HG02981 (cell line): ENCODE results near the gene ADAMTS2.
"Not testable (repeated sequence)": the region's sequence is repeated elsewhere in the genome, so short reads cannot be mapped to it uniquely, and the experiment has no call there.

ENCODE experiments used
- ATAC-seq: cut with Tn5 transposase; IDR thresholded peaks from one replicate; pipeline ENCODE4 v1.9.1; 2021; ENCODE audit warnings: mild to moderate bottlenecking, moderate library complexity; ENCODE audit not compliant: unreplicated experiment

ADAMTS2 gene

DNA sequence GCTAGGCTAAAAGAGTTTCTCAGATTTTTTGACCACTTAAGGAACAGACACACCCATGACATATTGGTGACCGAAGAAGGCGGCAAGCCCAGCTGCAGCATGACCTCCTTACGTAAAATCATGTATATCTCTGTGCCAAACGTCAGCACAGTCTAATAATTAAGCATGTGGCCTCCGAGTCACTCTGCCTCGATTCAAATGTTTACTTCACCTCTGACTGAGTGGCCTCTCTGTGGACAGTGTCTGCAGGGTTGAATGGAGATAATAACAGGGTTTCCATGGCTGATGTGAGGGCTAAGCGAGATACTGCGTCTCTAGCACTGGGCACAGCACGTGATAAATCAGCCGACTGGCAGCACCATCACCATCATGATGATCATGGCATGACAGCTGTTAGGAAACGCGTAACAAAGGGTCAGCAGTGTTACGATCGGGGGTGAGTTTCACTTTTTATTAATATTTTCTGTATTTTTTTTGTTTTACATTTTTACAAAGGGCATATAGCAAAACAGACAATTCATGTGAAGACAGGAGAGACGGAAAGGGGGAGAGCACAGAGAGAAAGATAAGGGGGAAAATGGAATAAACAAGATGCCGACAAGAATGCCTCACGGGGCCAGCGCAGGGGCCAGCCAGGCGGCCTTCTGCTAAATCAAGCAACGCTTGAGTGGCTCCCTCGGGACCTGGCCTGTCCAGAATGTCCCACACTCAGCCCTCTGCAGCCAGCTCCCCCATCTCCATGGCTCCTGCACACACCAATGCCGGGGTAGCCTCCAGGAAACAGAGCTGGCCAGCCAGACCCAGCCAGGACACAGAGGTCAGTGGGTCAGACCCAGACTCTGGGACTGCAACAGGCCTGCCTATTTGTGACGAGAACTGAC lies 60.3 kb downstream of the ADAMTS2 start:
- ATAC-seq, result no peak

DNA sequence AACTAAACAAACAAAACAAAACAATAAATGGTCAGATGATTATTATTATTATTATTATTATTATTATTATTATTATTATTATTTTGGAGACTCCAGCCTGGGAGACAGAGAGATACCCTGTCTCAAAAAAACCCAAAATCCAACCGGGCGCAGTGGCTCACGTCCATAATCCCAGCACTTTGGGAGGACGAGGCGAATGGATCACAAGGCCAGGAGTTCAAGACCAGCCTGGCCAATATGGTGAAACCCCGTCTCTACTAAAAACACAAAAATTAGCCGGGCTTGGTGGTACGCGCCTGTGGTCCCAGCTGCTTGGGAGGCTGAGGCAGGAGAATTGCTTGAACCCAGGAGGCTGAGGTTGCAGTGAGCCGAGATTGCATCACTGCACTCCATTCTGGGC lies 61.4 kb downstream of the ADAMTS2 start:
- not testable (repeated sequence) for ATAC-seq

DNA sequence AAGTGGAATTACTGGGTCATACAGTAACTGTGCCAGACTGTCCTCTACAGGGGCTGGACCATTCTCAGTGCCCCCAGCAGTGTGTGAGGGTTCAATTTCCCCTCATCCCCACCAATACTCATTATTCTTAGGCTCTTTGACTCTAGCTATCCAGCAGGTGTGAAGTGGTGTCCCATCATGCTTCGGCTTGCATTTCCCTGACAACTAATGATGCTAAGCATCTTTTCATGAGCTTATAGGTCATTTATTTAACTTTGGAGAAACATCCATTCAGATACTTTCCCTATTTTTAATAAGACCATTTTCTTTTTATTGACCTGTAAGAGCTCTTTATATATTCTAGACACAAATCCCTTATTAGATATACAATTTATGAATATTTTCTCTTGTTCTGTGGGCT lies 63.6 kb downstream of the ADAMTS2 start:
- no peak for ATAC-seq

DNA sequence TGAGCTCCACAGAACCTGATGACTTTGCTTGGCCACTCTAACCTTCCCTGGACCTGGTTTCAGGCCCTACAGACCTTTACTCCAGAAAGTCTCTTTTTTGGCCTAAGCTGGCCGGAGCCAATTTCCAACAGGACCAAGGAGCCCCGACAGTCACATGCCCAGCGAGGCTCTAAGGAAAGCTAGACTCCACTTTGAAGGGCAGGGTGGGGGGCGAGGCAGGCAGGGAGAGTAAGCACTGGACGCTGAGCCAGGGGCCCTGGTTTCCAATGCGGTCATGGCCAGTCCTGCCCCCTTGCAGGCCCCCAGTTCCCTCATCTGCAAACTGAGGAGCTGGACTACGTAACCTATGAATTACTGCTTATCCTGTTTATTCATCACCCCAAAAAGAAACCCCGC lies 65.2 kb downstream of the ADAMTS2 start:
- no peak for ATAC-seq

DNA sequence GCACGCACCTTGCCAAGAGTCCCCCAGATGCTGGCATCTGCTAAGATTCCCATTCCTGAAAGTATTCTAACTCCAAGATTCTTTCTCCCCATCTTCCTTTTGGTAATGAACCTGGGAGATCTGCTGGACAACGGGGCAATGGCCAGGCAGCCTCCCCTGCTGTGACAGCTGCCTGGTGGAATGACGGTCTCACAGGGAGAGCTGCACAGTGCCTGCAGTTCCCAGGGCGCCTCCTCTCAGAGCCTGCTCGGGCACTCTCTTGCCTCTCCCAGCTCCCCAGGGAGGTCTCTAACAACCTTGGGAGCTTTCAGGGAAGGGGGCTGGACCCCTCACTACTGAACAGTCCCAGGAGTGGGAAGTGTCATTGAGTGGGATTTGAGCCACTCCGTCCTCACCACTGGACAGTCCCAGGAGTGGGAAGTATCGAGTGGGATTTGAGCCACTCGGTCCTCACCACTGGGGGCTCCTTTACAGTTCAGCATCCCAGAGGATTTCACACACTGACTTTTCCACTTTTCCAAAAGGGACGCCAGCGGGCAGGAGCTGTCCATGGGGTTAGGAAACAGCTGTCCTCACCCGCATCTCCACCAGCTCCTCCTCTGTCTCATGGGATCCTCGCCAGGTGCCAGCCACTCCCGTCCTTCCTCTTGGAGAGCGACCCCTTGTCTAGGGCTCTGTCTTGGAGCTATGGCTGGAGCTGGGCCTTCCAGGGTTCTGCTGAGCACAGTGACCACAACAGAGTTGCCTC lies 65.7 kb downstream of the ADAMTS2 start:
- no peak for ATAC-seq

DNA sequence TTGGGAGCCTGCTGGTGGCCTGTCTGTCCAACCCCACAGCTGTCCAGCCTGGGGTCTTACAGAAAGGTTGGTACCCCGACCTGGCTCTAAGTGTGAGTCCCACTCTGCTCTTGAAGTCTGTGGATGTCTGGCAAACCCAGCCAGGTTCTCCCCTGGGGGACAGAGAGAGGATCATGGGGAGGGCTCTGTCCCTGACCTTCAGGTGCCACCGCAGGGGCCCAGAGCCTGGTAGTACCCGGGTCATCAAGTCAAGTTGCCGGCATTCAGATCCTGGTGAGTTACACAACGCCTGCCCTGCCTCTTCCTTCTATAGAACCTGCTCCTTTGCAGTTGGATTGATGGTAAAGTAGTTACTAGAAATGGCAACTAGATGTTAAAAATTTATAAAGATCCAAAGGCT lies 66.7 kb downstream of the ADAMTS2 start:
- no peak for ATAC-seq

DNA sequence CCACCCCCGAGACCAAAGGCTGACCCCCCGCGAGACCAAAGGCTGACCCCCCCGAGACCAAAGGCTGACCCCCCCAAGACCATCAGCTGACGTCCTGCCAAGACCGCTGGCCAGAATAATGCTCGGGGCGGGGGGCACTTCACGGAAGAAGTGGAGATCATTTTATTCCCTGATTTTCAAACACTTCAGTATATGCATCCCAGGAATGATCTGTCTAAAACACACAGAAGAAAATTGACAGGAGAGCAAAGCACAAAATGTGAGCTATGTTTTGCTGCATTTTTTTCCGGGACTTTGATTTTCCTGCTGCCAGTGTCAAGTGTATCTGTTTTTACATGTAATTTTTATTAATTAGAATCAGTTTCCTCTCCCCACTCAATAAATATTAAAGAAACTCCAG lies 67.1 kb downstream of the ADAMTS2 start:
- no peak for ATAC-seq

DNA sequence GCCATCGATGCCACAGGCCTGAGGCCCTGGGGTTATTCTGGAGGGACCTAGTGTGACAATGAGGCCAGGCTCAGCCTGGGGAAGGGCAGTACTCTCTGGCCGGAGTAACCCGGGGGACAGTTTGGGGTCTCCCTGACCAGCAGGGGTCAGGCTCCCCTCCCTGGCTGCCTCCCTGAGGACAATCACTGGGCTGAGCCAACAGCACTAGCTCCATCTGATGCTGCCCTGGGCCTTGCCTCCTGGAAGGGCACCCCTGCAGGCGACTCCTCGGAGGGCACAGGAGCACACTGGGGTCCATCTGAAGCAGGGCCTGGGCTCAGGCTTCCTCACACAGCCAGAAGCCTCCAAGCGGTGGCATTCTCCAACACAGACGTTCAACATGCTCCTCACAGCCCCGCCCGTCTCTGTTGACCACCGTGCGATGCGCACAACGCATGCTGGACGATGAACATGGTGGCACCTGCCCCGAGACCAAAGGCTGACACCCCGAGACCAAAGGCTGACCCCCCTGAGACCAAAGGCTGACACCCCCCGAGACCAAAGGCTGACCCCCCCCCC lies 68.3 kb downstream of the ADAMTS2 start:
- no peak for ATAC-seq

DNA sequence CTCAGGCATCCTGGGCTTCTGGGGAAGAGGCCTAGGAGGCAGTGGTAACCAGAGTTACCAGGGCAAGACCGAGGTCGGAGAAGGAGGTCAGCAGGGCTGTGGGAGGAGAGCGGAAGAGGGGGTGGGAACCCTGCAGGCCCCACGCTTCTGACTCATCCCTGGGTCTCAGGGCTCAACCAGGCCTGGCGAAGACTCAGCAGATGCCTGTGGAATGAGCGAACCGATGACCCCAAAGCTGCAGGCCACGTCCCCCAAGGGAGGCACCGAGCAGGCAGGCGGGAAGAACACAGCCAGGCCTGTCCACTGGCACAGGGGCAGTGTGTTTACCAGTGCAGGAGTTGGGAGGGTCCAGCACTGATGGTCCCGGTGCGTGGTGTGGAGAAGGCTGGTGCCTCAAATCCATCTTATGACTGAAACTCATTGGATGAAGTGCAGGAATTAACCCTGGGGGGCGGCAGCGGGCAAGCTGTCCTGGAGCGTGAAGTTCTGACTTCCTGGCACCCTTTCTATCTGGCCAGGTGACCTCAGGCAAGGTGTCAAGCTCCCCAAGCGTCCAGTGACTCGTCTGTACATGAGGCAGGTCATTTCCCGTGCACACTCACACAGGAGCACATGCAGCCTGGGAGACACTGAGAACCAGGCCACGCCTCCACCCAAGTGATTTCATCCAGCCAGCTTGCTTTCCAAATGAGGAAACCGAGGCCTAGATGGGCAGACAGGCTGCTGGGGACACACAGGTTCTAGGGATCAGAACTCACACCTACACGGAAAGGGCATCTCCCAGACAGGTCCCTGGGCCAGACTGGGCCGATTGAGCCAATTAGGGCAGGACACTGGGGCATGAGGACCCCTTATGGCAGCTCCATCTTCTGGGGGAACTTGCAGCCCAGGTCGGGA lies 69.1 kb downstream of the ADAMTS2 start:
- ATAC-seq, result no peak

DNA sequence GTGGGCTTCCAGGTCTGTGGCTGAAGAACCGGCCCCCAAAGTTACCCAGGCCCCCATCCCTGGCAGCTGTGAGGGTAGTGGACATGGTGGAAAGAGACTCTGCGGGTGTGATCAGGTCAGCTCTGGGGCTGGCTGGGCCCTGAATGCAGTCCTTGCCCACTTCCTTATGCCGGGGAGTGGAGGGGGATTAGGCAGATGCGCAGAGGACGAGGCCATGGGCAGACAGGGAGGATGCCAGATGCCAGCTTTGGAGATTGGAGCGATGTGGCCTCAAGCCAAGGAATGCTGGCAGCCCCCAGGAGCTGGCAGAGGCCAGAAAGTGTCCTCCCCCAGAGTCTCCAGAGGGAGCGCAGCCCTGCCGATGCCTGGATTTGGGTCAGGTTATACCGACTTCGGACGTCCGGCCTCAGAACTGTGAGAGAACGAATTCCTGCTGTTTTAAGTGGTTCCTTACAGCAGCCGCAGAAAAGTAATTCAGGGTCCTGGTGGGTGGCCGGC lies 69.8 kb downstream of the ADAMTS2 start:
- ATAC-seq, result no peak

DNA sequence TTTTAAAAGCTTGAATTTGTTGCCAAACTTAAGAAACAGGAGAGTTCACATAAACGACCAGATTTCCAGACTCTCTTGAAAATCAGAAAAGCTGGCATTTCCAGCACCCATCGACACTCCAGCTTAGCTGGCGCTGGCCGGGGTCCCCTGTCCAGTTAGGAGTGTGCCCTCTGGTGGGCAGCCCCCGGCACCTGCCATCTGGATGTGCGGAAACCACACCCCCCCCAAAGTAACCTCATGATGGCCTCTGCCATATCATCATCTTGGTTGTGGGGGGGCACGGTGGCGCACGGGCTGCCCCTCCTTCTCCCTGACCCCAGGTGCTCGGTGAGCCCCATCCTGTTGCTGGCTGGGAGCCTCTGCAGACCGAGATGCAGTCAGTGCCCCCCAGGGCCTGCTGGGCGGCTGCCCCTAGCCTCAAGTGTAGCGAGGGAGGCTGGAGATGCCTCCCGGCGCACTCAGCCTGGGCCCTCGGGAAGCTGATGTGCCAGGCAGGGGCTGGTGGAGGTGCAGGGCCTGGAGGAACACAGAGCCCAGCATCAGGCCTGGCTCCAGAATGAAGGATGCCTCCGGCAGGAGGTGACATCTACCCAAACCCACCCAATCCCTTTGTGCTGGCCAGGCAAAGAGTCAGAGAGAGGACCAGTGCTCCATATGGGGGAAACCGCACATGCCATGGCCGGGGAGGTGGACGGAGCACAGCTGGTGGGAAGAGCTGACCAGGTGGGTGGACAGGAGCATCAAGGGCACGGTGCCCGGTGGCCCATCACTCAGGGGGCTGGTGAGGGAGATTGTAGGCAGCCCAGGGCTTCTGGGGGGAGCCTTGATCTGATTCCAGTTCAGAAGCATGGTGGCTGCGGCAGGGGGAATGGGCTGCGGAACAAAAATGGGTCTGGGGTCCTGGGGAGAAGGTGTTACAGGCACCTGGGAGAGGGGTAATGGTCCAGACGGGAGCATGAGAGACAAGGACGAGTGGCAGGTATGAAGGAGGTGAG lies 70.6 kb downstream of the ADAMTS2 start:
- ATAC-seq, result no peak

DNA sequence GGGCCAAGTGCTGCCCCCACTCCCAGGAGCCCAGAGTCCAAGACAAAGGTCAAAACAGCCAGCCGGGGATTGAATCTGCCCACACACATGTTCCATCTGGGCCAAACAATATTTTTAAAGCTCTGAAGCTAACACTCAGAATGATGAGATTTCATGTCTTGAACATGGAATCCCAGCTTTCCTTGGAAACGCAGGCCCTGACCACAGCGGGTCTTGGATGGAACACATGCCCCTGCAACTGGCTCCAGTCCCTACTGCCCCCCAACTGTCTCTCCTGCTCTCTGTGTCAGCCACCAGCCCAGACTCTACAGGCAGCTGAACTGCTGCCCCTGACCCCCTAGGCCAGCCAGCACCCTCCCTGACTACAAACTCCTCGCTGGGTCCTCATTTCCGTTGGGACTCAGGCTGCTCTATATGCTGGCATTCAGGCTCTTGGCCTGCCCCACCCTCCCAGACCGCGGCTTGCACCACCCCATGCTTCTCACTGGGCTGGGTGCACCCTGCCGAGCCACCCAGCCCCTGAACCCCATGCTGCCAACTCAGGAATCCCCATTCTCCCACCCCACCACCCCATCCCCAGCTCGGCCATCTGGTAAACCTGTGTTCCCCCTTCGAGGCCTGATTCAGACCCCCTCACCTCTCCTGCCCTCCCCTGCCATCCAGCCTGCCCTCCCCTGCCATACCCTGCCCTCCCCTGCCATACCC lies 71.7 kb downstream of the ADAMTS2 start:
- ATAC-seq, result no peak

DNA sequence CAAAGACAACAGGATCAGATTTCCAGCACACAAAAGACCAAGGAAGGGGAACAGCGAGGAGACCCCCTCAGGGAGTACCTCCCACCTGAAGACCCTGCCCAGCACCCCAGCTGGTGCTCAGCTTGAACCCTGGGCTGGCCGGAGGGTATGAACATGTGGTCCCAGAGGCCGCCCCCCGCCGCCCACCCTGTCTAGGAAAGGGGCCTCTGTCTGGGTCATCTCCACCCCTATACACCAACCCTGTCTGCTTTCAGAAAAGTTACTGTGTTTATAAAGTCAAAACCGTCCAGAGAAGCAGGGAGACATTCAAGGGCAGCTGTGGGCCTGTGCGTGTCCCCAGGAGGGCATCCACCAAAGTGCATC lies 72.2 kb downstream of the ADAMTS2 start:
- ATAC-seq, result no peak

DNA sequence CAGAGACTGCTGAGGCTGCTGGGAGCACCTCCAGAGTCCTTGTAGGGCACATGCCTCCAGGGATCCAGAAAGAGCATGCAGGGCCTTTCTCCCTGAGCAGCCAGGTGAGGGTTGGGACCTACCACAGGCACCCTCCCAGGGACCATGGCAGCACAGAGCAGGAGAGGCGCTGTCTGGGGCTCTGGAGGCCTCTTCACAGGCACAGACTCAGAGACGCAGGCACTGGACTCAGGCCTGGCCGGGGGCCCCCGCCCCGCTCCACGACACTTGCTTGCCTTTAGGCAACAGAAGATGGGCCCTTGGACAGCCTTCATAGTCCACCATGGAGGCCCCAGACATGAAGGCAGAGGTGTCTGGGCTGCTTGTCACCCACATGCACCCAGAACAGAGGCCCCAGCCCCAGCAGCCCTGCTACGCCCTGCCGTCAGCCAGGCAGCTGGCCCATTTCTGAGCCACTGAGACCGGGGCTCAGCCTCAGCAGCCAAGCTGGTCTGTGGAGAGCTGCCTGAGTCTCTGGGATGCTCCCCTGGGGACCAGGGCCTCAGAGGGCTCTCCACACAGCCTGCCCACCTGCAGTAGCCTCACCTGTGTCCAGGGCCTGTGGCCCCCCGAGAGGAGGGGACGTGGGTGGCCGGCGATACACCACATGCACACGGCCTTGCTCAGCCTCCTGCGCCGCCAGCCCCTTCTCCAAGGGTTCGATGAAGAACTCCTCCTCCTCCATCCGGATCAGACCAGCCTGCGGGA lies 72.8 kb downstream of the ADAMTS2 start:
- no peak for ATAC-seq

DNA sequence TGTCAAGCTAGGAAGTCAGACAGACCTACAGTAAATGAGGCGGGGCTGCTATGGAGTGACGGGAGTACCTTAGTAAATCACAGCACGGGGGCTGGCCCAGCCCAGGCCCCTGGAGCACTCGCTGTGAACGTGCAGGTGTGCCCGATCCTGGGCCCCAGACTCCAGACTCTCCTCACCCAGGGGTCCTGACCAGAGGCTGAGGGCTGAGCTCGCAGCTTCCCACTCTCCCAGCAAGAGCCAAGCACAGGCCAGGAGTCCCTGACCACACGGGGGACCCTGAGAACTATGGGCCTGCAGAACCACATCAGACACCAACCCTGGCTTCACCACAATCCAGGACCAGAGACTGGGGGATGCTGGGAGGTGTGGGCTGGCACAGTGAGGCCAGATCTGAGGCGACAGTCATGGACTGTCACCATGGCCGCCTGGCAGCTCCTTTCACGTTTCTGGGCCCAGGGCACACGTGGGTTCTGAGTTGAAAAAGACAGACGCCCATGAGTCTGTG lies 73.4 kb downstream of the ADAMTS2 start:
- no peak for ATAC-seq

DNA sequence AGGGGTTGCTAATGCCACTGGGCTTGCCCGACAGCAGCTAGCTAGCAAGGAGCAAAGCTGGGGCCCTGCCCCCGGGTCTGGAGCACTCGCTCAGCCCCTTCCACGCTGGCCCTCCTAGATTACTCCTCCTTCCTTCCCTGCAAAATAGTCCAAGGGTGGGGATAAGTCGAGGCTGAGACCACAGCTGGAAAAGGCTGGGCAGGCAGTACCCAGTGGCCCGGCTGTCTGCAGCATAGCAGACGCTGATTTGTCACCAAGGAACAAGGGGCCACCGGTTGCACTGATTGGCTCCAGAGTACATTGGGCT lies 73.9 kb downstream of the ADAMTS2 start:
- no peak for ATAC-seq

DNA sequence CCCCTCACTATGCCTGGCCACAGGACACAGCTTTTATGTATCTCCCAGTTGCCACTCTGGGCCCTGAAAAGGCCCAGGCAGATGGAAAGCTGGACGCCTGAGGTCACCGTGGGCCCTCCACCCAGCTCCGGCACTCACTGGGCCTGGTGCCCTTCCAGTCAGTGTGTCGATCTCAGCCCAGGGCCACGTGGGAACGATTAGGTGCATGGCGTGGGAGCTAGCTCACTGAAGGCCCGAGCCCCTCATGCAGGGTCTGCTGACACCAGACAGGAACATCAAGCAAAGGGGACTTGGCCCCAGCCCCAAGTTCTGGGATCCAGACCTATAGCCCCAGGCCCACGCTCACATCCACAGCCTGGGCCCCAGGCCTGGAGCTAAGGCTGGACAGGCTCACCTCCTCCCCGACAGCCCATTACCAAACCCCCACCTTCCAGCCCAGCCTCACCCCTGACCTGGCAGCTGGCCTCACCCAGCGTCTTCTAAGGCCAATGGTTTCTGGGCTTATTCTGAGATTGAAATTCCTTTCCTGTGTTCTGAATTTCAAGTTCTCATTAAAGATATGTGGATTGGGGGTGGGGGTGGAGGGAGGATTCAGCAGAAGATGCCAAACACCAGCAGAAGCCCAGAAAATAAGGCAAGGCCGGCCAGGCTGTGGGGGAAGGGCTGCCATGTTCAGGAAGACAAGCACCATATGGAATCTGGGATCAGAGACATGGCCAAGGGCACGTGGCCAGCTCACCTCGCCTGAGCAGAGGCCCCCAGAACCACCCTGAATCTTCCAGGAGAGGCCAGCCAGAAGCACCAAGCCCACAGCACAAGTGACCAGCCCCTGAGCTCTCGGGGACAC lies 74.5 kb downstream of the ADAMTS2 start:
- no peak for ATAC-seq
